Nephron (organoid): ENCODE data around the gene ANO10.
"Not testable (repeated sequence)": the region's sequence is repeated elsewhere in the genome, so short reads cannot be mapped to it uniquely, and the experiment has no call there.

Experiments used
- H3K27ac Mint-ChIP-seq, 3 experiments: 2 replicates each; pipeline ENCODE4 v1.8.0; 2020; ENCODE audit warnings: mixed read lengths in 3 of 3, mild to moderate bottlenecking in 2 of 3, moderate library complexity in 1 of 3
- H3K27me3 Mint-ChIP-seq: 2 replicates; pipeline ENCODE4 v1.8.0; 2021; ENCODE audit warnings: low read depth, mild to moderate bottlenecking, moderate library complexity, mixed read lengths
- H3K36me3 Mint-ChIP-seq: 2 replicates; pipeline ENCODE4 v1.8.0; 2020; ENCODE audit warnings: low read depth, mixed read lengths
- H3K4me1 Mint-ChIP-seq: 2 replicates; pipeline ENCODE4 v1.8.0; 2020; ENCODE audit warnings: mixed read lengths
- H3K4me3 Mint-ChIP-seq, 3 experiments: 2 replicates each; pipeline ENCODE4 v1.8.0; 2020; ENCODE audit warnings: mild to moderate bottlenecking in 3 of 3, mixed read lengths in 3 of 3, moderate library complexity in 2 of 3
- H3K9me3 Mint-ChIP-seq: 2 replicates; pipeline ENCODE4 v1.8.0; 2020; ENCODE audit warnings: mixed read lengths
- CTCF ChIP-seq, 3 experiments: fragments of 200-600 bp; sonication (generic); IDR thresholded peaks; one replicate each; pipeline ENCODE4 v1.5.0; 2021; ENCODE audit warnings: antibody characterized with exemption in 3 of 3; ENCODE audit not compliant: unreplicated experiment in 3 of 3

The ANO10 gene

GRCh38 chr3:43612419-43612818 is 9.4 kb downstream of the ANO10 start:
- Mint-ChIP-seq H3K4me3 (no peak overlapping the region), H3K27me3 (no peaks in the 10 kb centered on the region), H3K36me3 (no peaks in the 10 kb centered on the region), H3K27ac (no peak overlapping the region), H3K9me3 (no peaks in the 10 kb centered on the region), H3K4me1 (peaks cover 5% of the 10 kb centered on the region)
- TF ChIP-seq CTCF (IDR thresholded peaks at IDR 0.05; ENCODE audit: unreplicated experiment in 3 of 3): no peak

GRCh38 chr3:43609406-43609805 is 12.4 kb downstream of the ANO10 start:
- Mint-ChIP-seq H3K4me3 (no peak overlapping the region), H3K27ac (no peak overlapping the region), H3K4me1 (no peaks in the 10 kb centered on the region), H3K36me3 (peaks cover 4% of the 10 kb centered on the region), H3K27me3 (no peaks in the 10 kb centered on the region), H3K9me3 (no peaks in the 10 kb centered on the region)
- no peak for TF ChIP-seq CTCF (IDR thresholded peaks at IDR 0.05; ENCODE audit: unreplicated experiment in 3 of 3)

- no peaks in the 10 kb centered on the region for H3K27me3 Mint-ChIP-seq
- H3K9me3 Mint-ChIP-seq: no peaks in the 10 kb centered on the region
- H3K36me3 Mint-ChIP-seq: peaks cover 10% of the 10 kb centered on the region
- no peak overlapping the region for H3K4me3 Mint-ChIP-seq
- TF ChIP-seq CTCF (IDR thresholded peaks at IDR 0.05; ENCODE audit: unreplicated experiment in 3 of 3): no peak
- no peak overlapping the region for H3K27ac Mint-ChIP-seq
- no peaks in the 10 kb centered on the region for H3K4me1 Mint-ChIP-seq
These were observed 13.1 kb downstream of the ANO10 start for GRCh38 chr3:43608751-43609150.

- Mint-ChIP-seq H3K27me3 (no peaks in the 10 kb centered on the region), H3K27ac (no peak overlapping the region), H3K9me3 (no peaks in the 10 kb centered on the region), H3K36me3 (peaks cover 22% of the 10 kb centered on the region), H3K4me3 (no peak overlapping the region), H3K4me1 (no peaks in the 10 kb centered on the region)
- TF ChIP-seq CTCF (IDR thresholded peaks at IDR 0.05; ENCODE audit: unreplicated experiment in 3 of 3): no peak
These were observed 15.5 kb downstream of the ANO10 start for GRCh38 chr3:43606284-43606683.

GRCh38 chr3:43599959-43600358 is 21.9 kb downstream of the ANO10 start:
- H3K4me1 Mint-ChIP-seq, H3K27me3 Mint-ChIP-seq, H3K4me3 Mint-ChIP-seq, H3K27ac Mint-ChIP-seq: not testable (repeated sequence)
- Mint-ChIP-seq H3K36me3 (peaks cover 51% of the 10 kb centered on the region), H3K9me3 (peaks cover 15% of the 10 kb centered on the region)

GRCh38 chr3:43597961-43598360 is 23.9 kb downstream of the ANO10 start:
- H3K36me3 Mint-ChIP-seq: peaks cover 62% of the 10 kb centered on the region
- peaks cover 32% of the 10 kb centered on the region for H3K9me3 Mint-ChIP-seq
- H3K4me3 Mint-ChIP-seq: no peak overlapping the region
- no peak for TF ChIP-seq CTCF (IDR thresholded peaks at IDR 0.05; ENCODE audit: unreplicated experiment in 3 of 3)
- H3K4me1 Mint-ChIP-seq: no peaks in the 10 kb centered on the region
- no peaks in the 10 kb centered on the region for H3K27me3 Mint-ChIP-seq
- no peak overlapping the region for H3K27ac Mint-ChIP-seq

GRCh38 chr3:43596178-43596577 is 25.6 kb downstream of the ANO10 start:
- peaks cover 66% of the 10 kb centered on the region for H3K36me3 Mint-ChIP-seq
- not testable (repeated sequence) for H3K4me1 Mint-ChIP-seq, H3K27ac Mint-ChIP-seq, H3K4me3 Mint-ChIP-seq, H3K27me3 Mint-ChIP-seq
- peaks cover 44% of the 10 kb centered on the region for H3K9me3 Mint-ChIP-seq

GRCh38 chr3:43595280-43595679 is 26.5 kb downstream of the ANO10 start:
- not testable (repeated sequence) for H3K27ac Mint-ChIP-seq, H3K4me3 Mint-ChIP-seq, H3K27me3 Mint-ChIP-seq, H3K4me1 Mint-ChIP-seq
- Mint-ChIP-seq H3K9me3 (peaks cover 53% of the 10 kb centered on the region), H3K36me3 (peaks cover 74% of the 10 kb centered on the region)

GRCh38 chr3:43593588-43593987 is 28.2 kb downstream of the ANO10 start:
- H3K4me3 Mint-ChIP-seq, H3K27ac Mint-ChIP-seq, H3K27me3 Mint-ChIP-seq, H3K4me1 Mint-ChIP-seq: not testable (repeated sequence)
- Mint-ChIP-seq H3K9me3 (peaks cover 55% of the 10 kb centered on the region), H3K36me3 (peaks cover 87% of the 10 kb centered on the region)

- H3K27ac Mint-ChIP-seq, H3K4me3 Mint-ChIP-seq, H3K27me3 Mint-ChIP-seq, H3K4me1 Mint-ChIP-seq: not testable (repeated sequence)
- H3K36me3 Mint-ChIP-seq: peaks cover 76% of the 10 kb centered on the region
- peaks cover 55% of the 10 kb centered on the region for H3K9me3 Mint-ChIP-seq
These were observed 29.9 kb downstream of the ANO10 start for GRCh38 chr3:43591866-43592265.
